Suprapubic skin (tissue), 3 donors: ENCODE measurements around the gene ANXA7.

Experiments used
- POLR2AphosphoS5 ChIP-seq, 3 donors: sonication (generic); formaldehyde crosslinking; IDR thresholded peaks; one replicate each; pipeline ENCODE4 v1.6.1; 2017; ENCODE audit warnings: antibody characterized with exemption in 3 of 3
- TF ChIP-seq, protein P1 (sequence below), 2 donors: fragments of 200-600 bp in 1 of 2; fragments of 450-650 bp in 1 of 2; sonication (generic) in 1 of 2; IDR thresholded peaks; one replicate each; pipeline ENCODE4 v1.5.1; 2016 to 2019; ENCODE audit warnings: antibody characterized with exemption in 2 of 2, mild to moderate bottlenecking in 1 of 2, moderate library complexity in 1 of 2

DNA sequence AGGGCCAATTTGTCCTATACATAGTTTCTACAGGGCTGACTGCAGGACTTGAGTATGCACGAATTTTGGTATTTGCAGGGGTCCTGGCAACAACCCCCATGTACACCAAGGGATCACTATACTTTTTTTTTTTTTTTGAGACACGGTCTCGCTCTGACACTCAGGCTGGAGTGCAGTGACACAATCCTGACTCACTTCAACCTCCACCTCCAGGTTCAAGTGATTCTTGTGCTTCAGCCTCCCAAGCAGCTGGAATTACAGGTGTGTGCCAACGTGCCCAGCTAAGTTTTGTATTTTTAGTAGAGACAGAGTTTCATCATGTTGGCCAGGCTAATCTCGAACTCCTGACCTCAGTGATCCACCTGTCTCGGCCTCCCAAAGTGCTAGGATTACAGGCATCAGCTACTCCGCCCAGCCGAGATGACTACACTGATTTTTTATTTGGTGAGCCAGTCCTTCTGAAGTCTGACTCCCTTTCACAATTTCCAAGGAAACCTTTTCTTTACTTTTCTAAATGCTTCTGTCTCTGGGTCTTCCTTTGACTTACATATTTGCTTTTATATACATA is 75.0 kb downstream of the ANXA7 start:
- TF ChIP-seq, protein P1, sequence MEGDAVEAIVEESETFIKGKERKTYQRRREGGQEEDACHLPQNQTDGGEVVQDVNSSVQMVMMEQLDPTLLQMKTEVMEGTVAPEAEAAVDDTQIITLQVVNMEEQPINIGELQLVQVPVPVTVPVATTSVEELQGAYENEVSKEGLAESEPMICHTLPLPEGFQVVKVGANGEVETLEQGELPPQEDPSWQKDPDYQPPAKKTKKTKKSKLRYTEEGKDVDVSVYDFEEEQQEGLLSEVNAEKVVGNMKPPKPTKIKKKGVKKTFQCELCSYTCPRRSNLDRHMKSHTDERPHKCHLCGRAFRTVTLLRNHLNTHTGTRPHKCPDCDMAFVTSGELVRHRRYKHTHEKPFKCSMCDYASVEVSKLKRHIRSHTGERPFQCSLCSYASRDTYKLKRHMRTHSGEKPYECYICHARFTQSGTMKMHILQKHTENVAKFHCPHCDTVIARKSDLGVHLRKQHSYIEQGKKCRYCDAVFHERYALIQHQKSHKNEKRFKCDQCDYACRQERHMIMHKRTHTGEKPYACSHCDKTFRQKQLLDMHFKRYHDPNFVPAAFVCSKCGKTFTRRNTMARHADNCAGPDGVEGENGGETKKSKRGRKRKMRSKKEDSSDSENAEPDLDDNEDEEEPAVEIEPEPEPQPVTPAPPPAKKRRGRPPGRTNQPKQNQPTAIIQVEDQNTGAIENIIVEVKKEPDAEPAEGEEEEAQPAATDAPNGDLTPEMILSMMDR (IDR thresholded peaks at IDR 0.05), result no peak
- no peak for TF ChIP-seq POLR2AphosphoS5 (IDR thresholded peaks at IDR 0.05)
